HG03457 (cell line): ENCODE results near the gene OR4S1.
A peak's percentile ranks its signal among the peaks of the same experiment; 100 is the strongest.
"Not testable (repeated sequence)": the region's sequence is repeated elsewhere in the genome, so short reads cannot be mapped to it uniquely, and the experiment has no call there.

Experiments used
- ATAC-seq: cut with Tn5 transposase; IDR thresholded peaks from one replicate; pipeline ENCODE4 v1.9.1; 2021; ENCODE audit warnings: moderate number of reproducible peaks; ENCODE audit not compliant: unreplicated experiment

Gene OR4S1

GRCh38 chr11:48305923-48306322, at the start of gene OR4S1:
OR4S1 (plus strand) TSS chr11:48306223; CDS start chr11:48306223, 0 bp downstream.
- ATAC-seq, result no peak

GRCh38 chr11:48261600-48261999, 44.4 kb upstream of the OR4S1 start:
- ATAC-seq, result no peak

- ATAC-seq, result no peak
Observed at GRCh38 chr11:48263423-48263911, 42.6 kb upstream of the OR4S1 start, which contains the start of gene OR4X1. OR4X1 (plus strand) TSS chr11:48263861; CDS start chr11:48263861, 0 bp downstream.

- no peak for ATAC-seq
Observed at GRCh38 chr11:48270621-48271020, 35.4 kb upstream of the OR4S1 start.

- ATAC-seq, result no peak
Observed at GRCh38 chr11:48272606-48273005, 33.4 kb upstream of the OR4S1 start.

GRCh38 chr11:48307760-48308386, 1.9 kb downstream of the OR4S1 start:
- ATAC-seq, result peak; percentile 77

GRCh38 chr11:48313590-48313989, 7.6 kb downstream of the OR4S1 start:
- ATAC-seq, result not testable (repeated sequence)

GRCh38 chr11:48319813-48320212, 13.8 kb downstream of the OR4S1 start:
- ATAC-seq, result not testable (repeated sequence)

- not testable (repeated sequence) for ATAC-seq
Observed at GRCh38 chr11:48324620-48325019, 18.6 kb downstream of the OR4S1 start, which contains the start of gene OR4C3. OR4C3 (plus strand) TSS chr11:48324920; CDS start chr11:48325022, 102 bp downstream.

GRCh38 chr11:48341466-48341865, 35.4 kb downstream of the OR4S1 start:
- no peak for ATAC-seq

GRCh38 chr11:48342505-48342904, 36.5 kb downstream of the OR4S1 start:
- ATAC-seq, result not testable (repeated sequence)

- not testable (repeated sequence) for ATAC-seq
Observed at GRCh38 chr11:48346286-48346685, 40.3 kb downstream of the OR4S1 start.

GRCh38 chr11:48354013-48354412, 48.0 kb downstream of the OR4S1 start:
- no peak for ATAC-seq

GRCh38 chr11:48354677-48355076, 48.7 kb downstream of the OR4S1 start:
- ATAC-seq, result no peak
